Coronary artery (tissue), 2 donors: ENCODE results near the gene TMEM178B.

Source experiments
- DNase-seq: peaks from one replicate; pipeline ENCODE4 v3.0.0-alpha.2; 2017; ENCODE audit warnings: low spot score
- H3K27ac ChIP-seq, 2 donors: fragments of 200-600 bp; sonication (generic); one replicate each; pipeline ENCODE4 v1.5.1; 2016 to 2019
- H3K4me3 ChIP-seq: fragments of 200-600 bp; sonication (generic); 2 replicates; pipeline ENCODE4 v1.5.1; 2016; ENCODE audit warnings: mild to moderate bottlenecking, moderate library complexity
- CTCF ChIP-seq: fragments of 200-600 bp; sonication (generic); IDR thresholded peaks from one replicate; pipeline ENCODE4 v1.5.1; 2019; ENCODE audit warnings: antibody characterized with exemption

TMEM178B gene

GRCh38 chr7:141232286-141233051, 158.6 kb downstream of the TMEM178B start:
- no peak for TF ChIP-seq CTCF
- no peak overlapping the region for H3K27ac ChIP-seq
- no peak overlapping the region for H3K4me3 ChIP-seq
- DNase-seq = no peak

- Histone ChIP-seq H3K27ac (no peak overlapping the region), H3K4me3 (no peak overlapping the region)
- no peak for TF ChIP-seq CTCF
- DNase-seq = no peak
Measured at GRCh38 chr7:141234335-141235105, 160.7 kb downstream of the TMEM178B start.

GRCh38 chr7:141235656-141236055, 161.8 kb downstream of the TMEM178B start:
- no peak overlapping the region for H3K27ac ChIP-seq
- no peak for DNase-seq
- TF ChIP-seq CTCF = no peak
- H3K4me3 ChIP-seq = no peak overlapping the region

- H3K4me3 ChIP-seq = no peak overlapping the region
- H3K27ac ChIP-seq = no peak overlapping the region
- TF ChIP-seq CTCF = no peak
- no peak for DNase-seq
Measured at GRCh38 chr7:141238596-141239243, 164.9 kb downstream of the TMEM178B start.

GRCh38 chr7:141239661-141240060, 165.8 kb downstream of the TMEM178B start:
- Histone ChIP-seq H3K27ac (no peak overlapping the region), H3K4me3 (no peak overlapping the region)
- no peak for TF ChIP-seq CTCF
- no peak for DNase-seq

GRCh38 chr7:141242568-141242967, 168.7 kb downstream of the TMEM178B start:
- no peak for TF ChIP-seq CTCF
- DNase-seq = no peak
- Histone ChIP-seq H3K27ac (no peak overlapping the region), H3K4me3 (no peak overlapping the region)
